ENCODE results near the gene DRD4.
"Not testable (repeated sequence)": the region's sequence is repeated elsewhere in the genome, so short reads cannot be mapped to it uniquely, and the experiment has no call there.

DRD4 gene

DNA sequence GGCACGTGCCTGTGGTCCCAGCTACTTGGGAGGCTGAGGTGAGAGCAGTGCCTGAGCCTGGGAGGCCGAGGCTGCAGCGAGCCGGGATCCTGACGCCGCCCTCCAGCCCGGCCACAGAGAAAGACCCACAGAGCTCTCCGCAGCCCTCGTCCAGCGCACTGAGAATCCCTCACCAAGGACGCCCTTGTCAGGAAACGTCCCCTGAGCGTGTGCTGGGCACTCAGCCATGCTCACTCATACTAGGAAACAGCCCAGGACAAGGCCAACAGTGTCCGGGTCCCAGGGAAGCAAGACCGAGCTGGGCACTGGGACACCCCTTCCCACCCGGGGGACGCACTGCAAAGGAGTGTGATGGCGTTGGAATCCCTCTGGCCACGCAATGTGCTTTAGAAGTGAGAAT is 43.4 kb downstream of the DRD4 start:
- no peak for DNase-seq

DNA sequence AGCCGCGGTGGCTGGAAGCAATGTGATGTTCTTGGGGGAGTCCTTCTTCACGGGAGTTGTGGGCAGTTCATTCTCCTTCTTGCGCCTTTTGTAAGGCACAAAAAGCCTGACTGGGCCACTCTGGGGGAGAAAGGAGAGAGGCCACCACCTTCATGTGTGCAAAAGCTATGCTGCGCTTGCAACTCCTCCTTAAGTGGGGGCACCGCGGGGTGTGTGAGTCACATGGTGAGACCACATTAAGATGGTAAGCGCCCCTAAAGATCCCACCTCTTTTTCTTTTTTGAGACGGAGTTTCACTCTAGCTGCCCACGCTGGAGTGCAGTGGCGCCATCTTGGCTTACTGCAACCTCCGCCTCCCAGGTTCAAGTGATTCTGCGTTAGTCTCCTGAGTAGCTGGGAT is 43.9 kb downstream of the DRD4 start:
- no peak for DNase-seq

DNA sequence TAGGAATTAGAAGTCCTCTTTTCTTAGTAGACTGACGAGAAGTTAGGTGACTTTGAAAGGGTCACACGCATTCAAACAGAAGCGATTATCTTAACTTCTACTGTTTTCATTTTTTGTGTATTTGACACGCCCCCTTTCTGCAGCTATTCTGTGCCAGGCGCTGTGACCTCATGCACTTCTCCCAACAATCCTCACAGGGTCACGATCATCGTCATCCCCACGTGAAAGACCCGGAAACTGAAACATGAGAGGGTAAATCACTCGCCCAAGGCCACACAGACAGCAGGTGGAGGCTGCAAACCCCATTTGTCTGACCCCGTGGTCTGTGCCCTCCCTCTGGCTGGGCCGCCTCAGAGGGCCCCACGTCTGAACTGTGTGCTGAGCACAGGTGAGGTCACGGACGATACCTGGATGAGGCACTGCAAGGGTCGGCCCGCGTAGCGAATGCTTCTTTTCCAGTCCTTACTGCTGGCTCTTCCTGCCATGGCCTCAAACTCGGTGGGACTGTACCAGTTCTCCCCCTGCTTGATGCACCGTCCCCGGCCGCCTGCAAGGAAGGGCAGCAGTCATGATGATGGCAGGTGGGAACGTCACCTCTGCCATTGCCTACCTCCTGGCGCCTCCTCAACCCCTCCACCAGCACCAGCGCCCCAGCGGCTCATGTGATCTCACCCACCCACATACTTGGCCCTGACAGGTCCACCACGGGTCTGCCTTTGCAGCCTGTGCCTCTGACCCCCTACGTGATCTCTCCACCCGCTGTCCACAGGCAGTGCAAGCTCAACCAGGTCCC is 49.6 kb downstream of the DRD4 start:
- DNase-seq: no peak

DNA sequence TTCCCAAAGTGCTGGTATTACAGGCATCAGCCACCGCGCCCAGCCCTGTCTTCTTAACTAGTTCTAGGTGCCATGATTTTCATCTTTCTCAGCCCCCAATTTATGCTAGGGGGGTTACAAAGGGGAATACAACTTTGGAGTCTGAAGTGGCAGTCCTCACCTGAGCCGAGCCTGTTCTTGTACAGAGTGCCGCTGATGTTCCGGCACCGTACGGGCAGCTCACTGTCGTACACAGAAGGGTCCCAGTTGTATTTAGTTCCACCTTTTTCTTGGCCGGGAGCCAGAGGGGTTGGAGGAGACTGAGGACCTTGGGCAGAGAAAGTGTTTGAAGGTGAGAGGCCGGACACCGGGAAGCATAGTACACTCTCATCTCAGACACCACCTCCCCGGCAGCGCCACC is 50.7 kb downstream of the DRD4 start:
- DNase-seq: no peak

DNA sequence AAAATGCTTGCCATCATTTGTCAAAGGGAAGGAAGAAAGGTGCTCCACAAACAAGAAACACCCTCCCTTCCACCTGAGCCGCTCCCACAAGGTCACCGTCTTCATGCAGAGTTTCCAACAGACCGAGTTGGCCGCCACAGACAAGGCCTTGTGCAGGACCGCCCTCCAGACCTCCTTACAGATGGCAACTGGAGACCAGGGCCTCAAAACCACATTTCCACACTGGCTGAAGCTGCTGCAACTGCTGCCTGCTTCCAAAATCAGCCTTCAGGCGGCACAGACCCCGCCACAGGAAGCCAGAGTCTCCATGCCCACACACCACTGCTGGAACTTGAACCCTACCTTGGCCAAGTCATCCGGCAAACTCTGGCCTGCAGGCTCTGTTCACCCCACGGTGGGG is 51.6 kb downstream of the DRD4 start:
- no peak for DNase-seq

DNA sequence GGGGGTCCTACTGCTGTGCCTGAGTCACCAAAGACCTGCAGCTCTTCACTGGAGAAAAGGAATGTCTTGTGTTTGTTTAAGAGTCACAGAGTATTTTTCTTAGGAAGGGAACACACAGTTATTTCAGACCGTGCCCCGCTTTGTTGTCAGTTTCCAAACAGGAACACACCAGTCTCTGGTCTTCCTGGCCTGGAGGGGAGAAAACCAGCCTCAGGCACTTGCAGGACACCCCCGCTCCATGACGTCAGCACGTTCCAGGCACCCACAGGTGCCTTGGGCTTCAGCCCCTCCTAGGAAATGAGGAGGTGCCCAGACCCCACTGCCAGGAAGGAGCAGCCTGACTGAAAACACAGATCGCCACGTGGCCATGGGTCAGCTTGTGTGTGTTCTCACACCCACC is 52.6 kb downstream of the DRD4 start:
- no peak for DNase-seq

DNA sequence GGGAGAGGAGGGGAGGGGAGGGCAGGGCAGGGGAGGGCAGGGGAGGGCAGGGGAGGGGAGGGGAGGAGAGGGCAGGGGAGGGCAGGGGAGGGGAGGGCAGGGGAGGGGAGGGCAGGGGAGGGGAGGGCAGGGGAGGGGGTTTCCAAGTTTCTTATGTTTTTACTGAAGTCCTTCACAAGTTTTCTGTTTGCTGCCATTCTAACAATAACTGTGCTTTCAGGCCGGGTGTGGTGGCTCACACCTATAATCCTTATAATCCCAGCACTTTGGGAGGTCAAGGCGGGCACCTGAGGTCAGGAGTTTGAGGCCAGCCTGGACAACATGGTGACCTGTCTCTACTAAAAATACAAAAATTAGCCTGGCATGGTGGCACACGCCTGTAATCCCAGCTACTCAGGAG is 53.2 kb downstream of the DRD4 start:
- DNase-seq: not testable (repeated sequence)

Data from cerebellar nuclear complex (tissue), 1 donor.